GM08714 (cell line): ENCODE results near the gene CLDN22.

Source experiments
- H3K4me3 ChIP-seq: fragments of 200-500 bp; sonication (Bioruptor generic); 2 replicates; pipeline ENCODE4 v1.5.1; 2014; ENCODE audit warnings: mild to moderate bottlenecking, low read length, inconsistent platforms
- ZNF274 ChIP-seq: IDR thresholded peaks from 2 replicates; pipeline ENCODE4 v1.6.1; 2012; ENCODE audit warnings: mild to moderate bottlenecking, low read depth, low read length

The CLDN22 gene

GRCh38 chr4:183320211-183321059, at the start of gene CLDN22:
CLDN22 (minus strand) TSS chr4:183320276; CDS start chr4:183320218, 58 bp downstream.
- TF ChIP-seq ZNF274: no peak
- H3K4me3 ChIP-seq: no peak within 1 kb of the TSS

DNA sequence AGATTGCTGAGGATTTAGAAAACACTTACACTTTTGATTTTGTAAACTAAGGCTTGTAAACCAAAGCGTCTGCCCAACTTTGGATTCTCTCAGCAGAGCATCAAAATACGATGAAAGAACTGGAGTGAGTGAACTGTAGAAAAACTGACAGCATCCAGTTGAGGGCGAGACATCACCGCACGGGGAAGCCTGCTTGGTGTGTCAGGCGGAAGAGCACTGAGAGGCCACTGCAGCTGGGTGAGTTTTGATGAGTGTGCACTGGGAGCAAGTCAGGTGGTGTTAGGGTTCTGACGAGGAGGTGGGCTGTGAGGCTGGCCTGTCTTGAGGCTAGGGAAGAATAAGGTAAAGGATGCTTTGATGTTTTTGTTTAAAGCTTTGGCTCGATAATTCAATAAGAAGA, 49.0 kb upstream of the CLDN22 start:
- TF ChIP-seq ZNF274: no peak
- no peak overlapping the region for H3K4me3 ChIP-seq

GRCh38 chr4:183366206-183366835, 46.2 kb upstream of the CLDN22 start:
- TF ChIP-seq ZNF274: no peak
- H3K4me3 ChIP-seq: no peak overlapping the region

- TF ChIP-seq ZNF274: no peak
- no peak overlapping the region for H3K4me3 ChIP-seq
Observed at GRCh38 chr4:183364025-183364424, 43.9 kb upstream of the CLDN22 start.

DNA sequence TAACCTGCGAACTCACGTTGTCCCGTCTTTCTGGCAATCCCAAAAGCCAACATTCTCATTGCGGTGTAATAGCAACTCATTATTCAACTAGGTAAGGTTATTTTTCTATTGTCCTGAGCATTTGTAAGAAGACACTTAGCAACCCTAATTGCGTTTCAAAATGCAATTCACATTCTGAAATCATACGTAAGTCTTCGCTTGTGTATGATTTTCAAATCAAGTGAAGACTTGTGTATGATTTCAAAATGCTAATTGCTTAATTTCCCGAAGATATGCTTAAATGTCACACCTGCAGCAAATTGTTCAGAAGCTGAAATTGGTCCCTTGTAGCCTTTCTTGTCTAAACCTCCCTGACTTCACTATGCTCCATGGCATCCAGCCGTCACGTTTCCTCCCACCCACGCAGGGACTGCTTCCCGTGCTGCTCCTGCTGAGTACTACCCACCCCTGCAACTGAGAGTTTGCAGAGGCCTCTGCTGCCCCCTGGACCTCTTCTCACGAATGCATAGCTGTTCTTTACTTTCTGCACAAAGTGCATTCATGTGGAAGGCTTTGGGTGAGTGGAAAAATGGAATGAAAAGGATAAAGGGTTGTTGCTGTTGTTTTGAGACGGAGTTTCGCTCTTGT, 43.0 kb upstream of the CLDN22 start:
- no peak for TF ChIP-seq ZNF274

DNA sequence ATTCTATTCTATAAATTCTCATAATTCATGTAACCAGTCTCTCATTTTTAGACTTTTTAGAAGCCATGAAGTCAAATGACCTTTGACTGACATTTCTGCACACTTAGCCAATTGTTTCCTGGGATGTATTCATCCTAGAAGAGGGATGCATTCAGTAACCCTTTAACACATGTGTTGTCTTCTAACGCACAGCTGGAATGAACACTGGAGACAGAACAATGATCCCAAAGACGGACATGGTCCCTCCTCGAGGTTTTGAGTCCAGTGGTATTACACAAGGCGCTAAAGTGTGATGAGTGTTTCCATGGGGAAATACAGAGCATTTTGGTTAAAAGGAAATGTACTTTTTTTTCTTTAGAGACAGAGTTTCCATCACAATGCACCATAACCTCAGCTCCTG, 42.0 kb upstream of the CLDN22 start:
- TF ChIP-seq ZNF274: no peak
- H3K4me3 ChIP-seq: no peak overlapping the region

More for the DNA sequence above, 43.0 kb upstream of the CLDN22 start:
- no peak overlapping the region for H3K4me3 ChIP-seq

- TF ChIP-seq ZNF274: no peak
- H3K4me3 ChIP-seq: no peak overlapping the region
Observed at GRCh38 chr4:183360161-183360919, 40.3 kb upstream of the CLDN22 start.

GRCh38 chr4:183358215-183358755, 38.2 kb upstream of the CLDN22 start:
- H3K4me3 ChIP-seq: no peak overlapping the region
- no peak for TF ChIP-seq ZNF274

DNA sequence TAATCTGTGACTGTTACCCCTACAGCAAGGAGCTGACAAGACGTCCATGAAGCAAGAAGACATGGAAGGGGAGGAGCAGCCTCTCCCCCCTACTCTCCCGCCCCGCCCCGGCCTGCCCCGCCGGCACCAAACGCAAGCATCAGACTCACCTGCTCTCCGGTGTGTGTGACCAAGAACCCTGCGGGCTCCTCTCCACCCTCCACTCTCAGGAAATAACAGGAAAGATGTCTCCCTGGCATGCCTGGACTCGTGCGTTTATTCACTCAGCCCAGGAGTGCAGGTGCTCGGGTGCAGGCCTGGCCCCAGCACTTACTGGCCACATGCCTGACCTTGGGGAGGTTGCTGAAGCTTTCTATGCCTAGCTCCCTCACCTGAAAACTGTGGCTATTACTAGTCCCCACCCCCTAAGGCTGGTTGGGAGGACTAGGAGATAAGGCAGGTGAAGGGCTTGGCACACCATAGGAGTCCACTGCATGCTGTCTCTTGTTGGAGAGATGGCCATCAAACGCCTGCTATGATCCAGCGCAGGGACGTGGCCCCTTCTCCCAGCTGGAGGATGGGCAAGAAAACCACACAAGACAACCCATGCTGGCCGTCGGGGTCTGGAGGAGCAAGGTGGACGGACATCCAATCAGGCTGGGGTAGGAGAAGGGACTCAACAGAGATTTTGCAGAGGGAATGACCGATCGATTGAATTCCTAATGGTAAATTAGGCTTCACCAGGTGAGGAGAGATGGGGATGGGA, 37.0 kb upstream of the CLDN22 start:
- no peak for TF ChIP-seq ZNF274
- H3K4me3 ChIP-seq: no peak overlapping the region

GRCh38 chr4:183356173-183356830, 36.2 kb upstream of the CLDN22 start:
- TF ChIP-seq ZNF274: no peak
- H3K4me3 ChIP-seq: no peak overlapping the region

DNA sequence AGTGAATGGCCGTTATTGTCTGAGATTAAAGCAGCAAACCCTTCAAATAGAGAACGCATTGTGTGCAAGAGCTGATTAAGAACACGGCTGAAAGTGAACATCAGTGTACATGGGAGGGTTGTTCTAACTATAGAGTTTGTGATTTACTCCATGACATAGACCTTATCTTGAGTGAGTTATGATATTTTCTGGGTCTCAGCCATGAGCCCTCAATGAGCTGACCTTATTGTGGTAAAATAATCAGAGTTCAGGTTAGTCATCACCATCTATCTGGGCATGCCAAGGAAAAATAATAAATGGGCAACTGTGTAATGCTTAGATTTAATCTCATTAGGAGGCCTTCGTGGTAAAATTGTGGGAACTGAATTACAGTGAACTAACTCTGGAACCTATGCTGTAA, 35.3 kb upstream of the CLDN22 start:
- TF ChIP-seq ZNF274: no peak

GRCh38 chr4:183354219-183354618, 34.1 kb upstream of the CLDN22 start:
- H3K4me3 ChIP-seq: no peak overlapping the region
- no peak for TF ChIP-seq ZNF274

More for the DNA sequence above, 35.3 kb upstream of the CLDN22 start:
- H3K4me3 ChIP-seq: no peak overlapping the region

GRCh38 chr4:183353557-183353956, 33.5 kb upstream of the CLDN22 start:
- no peak for TF ChIP-seq ZNF274

More at GRCh38 chr4:183353557-183353956, 33.5 kb upstream of the CLDN22 start:
- no peak overlapping the region for H3K4me3 ChIP-seq
